ENCODE results near the gene MROH2B.

Gene MROH2B

GRCh38 chr5:41071242-41071641 lies at the start of gene MROH2B:
TSS of gene MROH2B (minus strand) at chr5:41071342. CDS start at chr5:41070852, 490 bp downstream.
- DNase-seq (ENCODE audit: low read depth in 2 of 2) = no peak

GRCh38 chr5:41120600-41120999 lies 49.5 kb upstream of the MROH2B start:
- DNase-seq (ENCODE audit: low read depth in 2 of 2) = no peak

- DNase-seq (ENCODE audit: low read depth in 2 of 2) = no peak
These were observed 47.0 kb upstream of the MROH2B start for GRCh38 chr5:41118177-41118576.

GRCh38 chr5:41115281-41115680 lies 44.1 kb upstream of the MROH2B start:
- no peak for DNase-seq (ENCODE audit: low read depth in 2 of 2)

- DNase-seq (ENCODE audit: low read depth in 2 of 2) = no peak
These were observed 41.6 kb upstream of the MROH2B start for GRCh38 chr5:41112486-41113455.

GRCh38 chr5:41109186-41109585 lies 38.0 kb upstream of the MROH2B start:
- DNase-seq (ENCODE audit: low read depth in 2 of 2) = no peak

- no peak for DNase-seq (ENCODE audit: low read depth in 2 of 2)
These were observed 31.2 kb upstream of the MROH2B start for GRCh38 chr5:41102341-41102740.

GRCh38 chr5:41097642-41098041 lies 26.5 kb upstream of the MROH2B start:
- DNase-seq (ENCODE audit: low read depth in 2 of 2) = no peak

GRCh38 chr5:41095324-41096101 lies 24.4 kb upstream of the MROH2B start:
- no peak for DNase-seq (ENCODE audit: low read depth in 2 of 2)

- DNase-seq (ENCODE audit: low read depth in 2 of 2) = no peak
These were observed 23.7 kb upstream of the MROH2B start for GRCh38 chr5:41094871-41095270.

- DNase-seq (ENCODE audit: low read depth in 2 of 2) = no peak
These were observed 22.7 kb upstream of the MROH2B start for GRCh38 chr5:41093803-41094202.

- DNase-seq (ENCODE audit: low read depth in 2 of 2) = no peak
These were observed 16.3 kb upstream of the MROH2B start for GRCh38 chr5:41087461-41087860.

GRCh38 chr5:41083306-41083705 lies 12.2 kb upstream of the MROH2B start:
- DNase-seq (ENCODE audit: low read depth in 2 of 2) = no peak

GRCh38 chr5:41071975-41072374 lies 833 bp upstream of the MROH2B start:
- no peak for DNase-seq (ENCODE audit: low read depth in 2 of 2)

GRCh38 chr5:41067714-41068568 lies 3.2 kb downstream of the MROH2B start:
- no peak for DNase-seq (ENCODE audit: low read depth in 2 of 2)

GRCh38 chr5:41065691-41066335 lies 5.3 kb downstream of the MROH2B start:
- DNase-seq (ENCODE audit: low read depth in 2 of 2) = no peak

GRCh38 chr5:41057940-41058339 lies 13.2 kb downstream of the MROH2B start:
- DNase-seq (ENCODE audit: low read depth in 2 of 2) = no peak

- no peak for DNase-seq (ENCODE audit: low read depth in 2 of 2)
These were observed 13.9 kb downstream of the MROH2B start for GRCh38 chr5:41057231-41057630.

GRCh38 chr5:41048986-41049385 lies 22.2 kb downstream of the MROH2B start:
- no peak for DNase-seq (ENCODE audit: low read depth in 2 of 2)

GRCh38 chr5:41043109-41043747 lies 27.9 kb downstream of the MROH2B start:
- no peak for DNase-seq (ENCODE audit: low read depth in 2 of 2)

- DNase-seq (ENCODE audit: low read depth in 2 of 2) = no peak
These were observed 38.2 kb downstream of the MROH2B start for GRCh38 chr5:41032973-41033372.

Data from activated CD8-positive, alpha-beta memory T cell treated with anti-CD3 and anti-CD28 coated beads for 4 hours (primary cell).